Measurements from ENCODE around the gene LSP1. TPM values are rescaled to one million over a fixed set of nuclear protein-coding genes. Genes with fewer than 3 reads are reported as not detected.

Gene LSP1
- total and polyA plus RNA-seq, 2 of the 13 experiments (the other 11 are each of a cell fraction or from before 2014, with no cell fraction given): 0.59 to 1.00 TPM

- DNase-seq (ENCODE audit: low spot score) (no peak), FAIRE-seq (no peak), ATAC-seq (no peak)
- H3K9ac ChIP-seq (ENCODE audit: insufficient read depth, low read depth, low read length): no peak overlapping the region
- peaks cover 41% of the 10 kb centered on the region for H3K4me1 ChIP-seq (ENCODE audit: insufficient read depth, low read length)
- H3K9me3 ChIP-seq (ENCODE audit: low read length): 0 out of 2 replicates have a peak, but pooled peaks cover 3% of the 10 kb centered on the region
- in situ Hi-C loops (cut with HindIII; ENCODE audit: extremely low pct_ligation_motif_present, low pct_unique_long_range_greater_than_20kb): no loop called here
- no peak overlapping the region for H3K27ac ChIP-seq (ENCODE audit: extremely low read length, insufficient read depth, low read length)
- no peak overlapping the region for H3K4me2 ChIP-seq (ENCODE audit: low read depth, low read length)
- intact Hi-C loops (cut with micrococcal nuclease; ENCODE audit: unreplicated experiment): no loop called here
- no peaks in the 10 kb centered on the region for H3K36me3 ChIP-seq (replicated peaks in 1 of 2; ENCODE audit: control insufficient read depth in 1 of 2, insufficient read depth in 2 of 2, low read length in 2 of 2)
- no peak overlapping the region for H2AFZ ChIP-seq (ENCODE audit: low read length)
- no peak overlapping the region for H3K4me3 ChIP-seq (replicated peaks in 1 of 3; ENCODE audit: insufficient read depth in 1 of 3, low read depth in 2 of 3, low read length in 3 of 3)
- ChIA-PET CTCF (ENCODE audit: low intra/inter-chr PET ratio, low total read pairs) (interaction anchor here (1.0 to 4.0 kb wide), 2 partner anchors 131 to 328 kb away, joined by 3 to 56 read pairs; no protein-coding TSS in a partner anchor), POLR2A (interaction anchor here (1.7 kb wide), 1 partner anchor 130 kb away, joined by 9 read pairs; no protein-coding TSS in a partner anchor)
- no peaks in the 10 kb centered on the region for H4K20me1 ChIP-seq (ENCODE audit: insufficient read depth, low read length)
- peaks cover 2 to 12% of the 10 kb centered on the region in 2 experiments; a peak in 3 of 5 replicates for H3K27me3 ChIP-seq (ENCODE audit: control insufficient read depth in 1 of 2, insufficient read depth in 2 of 2, low read length in 2 of 2)
- TF ChIP-seq ZNF687 (CRISPR knock-in tag; IDR thresholded peaks at IDR 0.05): 0 out of 2 replicates have a peak, but pooled peaks have one; percentile 19
- TF ChIP-seq MED13 (CRISPR knock-in tag; IDR thresholded peaks at IDR 0.05): no peak
- 68% methylated on average over 13 of the region's 19 CpGs for WGBS (ENCODE audit: low lambda C conversion rate)
- BruUV-seq (replicated peaks): no TSS peak
- H3K79me2 ChIP-seq (ENCODE audit: insufficient read depth, low read length): no peaks in the 10 kb centered on the region
Observed at GRCh38 chr11:1823376-1824220, 29.3 kb upstream of the LSP1 start.

Measured in HepG2 (cell line).